ENCODE data around the gene OXSR1.
"Not testable (repeated sequence)": the region's sequence is repeated elsewhere in the genome, so short reads cannot be mapped to it uniquely, and the experiment has no call there.

OXSR1 gene

GRCh38 chr3:38146504-38146903 lies 18.8 kb upstream of the OXSR1 start:
- no peak for DNase-seq

DNA sequence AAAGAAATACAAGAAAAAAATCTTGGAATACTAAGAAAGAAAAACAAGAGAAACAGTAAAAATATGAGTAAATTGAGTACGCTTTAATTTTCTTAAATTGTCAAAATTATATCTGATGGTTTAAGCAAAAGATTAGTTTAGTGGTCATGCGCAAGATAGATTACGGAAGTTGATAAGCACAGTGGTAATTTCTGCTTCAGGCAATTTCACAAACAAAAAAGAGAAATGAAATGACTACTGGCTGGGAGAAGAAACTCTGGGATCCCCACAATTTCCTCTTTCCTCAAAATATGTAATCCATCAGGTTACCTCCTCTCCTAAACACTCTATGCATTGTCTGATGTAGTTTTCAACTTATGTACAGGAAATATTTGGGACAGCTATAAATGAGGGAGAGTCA lies 17.9 kb upstream of the OXSR1 start:
- DNase-seq: no peak

DNA sequence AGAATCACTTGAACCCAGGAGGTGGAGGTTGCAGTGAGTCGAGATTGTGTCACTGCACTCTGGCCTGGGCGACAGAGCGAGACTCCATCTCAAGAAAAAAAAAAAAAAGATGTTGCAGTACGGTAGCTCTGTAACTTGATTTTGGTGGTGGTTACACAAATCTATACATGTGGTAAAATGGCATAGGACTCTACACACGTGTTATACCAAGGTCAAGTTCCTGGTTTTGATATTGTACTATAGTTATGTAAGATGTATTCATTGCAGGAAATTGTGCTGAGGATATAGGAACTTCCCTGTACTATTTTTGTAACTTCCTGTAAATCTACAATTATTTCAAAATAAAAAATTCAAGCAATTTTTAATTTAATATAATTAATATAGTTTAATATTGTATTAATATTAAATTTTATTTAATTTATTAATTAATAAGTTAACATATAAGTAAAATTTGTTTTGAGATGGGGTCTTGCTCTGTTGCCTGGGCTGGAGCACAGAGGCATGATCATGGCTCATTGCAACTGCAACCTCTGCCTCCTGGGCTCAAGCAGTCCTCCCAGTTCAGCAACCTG lies 16.9 kb upstream of the OXSR1 start:
- DNase-seq: no peak

DNA sequence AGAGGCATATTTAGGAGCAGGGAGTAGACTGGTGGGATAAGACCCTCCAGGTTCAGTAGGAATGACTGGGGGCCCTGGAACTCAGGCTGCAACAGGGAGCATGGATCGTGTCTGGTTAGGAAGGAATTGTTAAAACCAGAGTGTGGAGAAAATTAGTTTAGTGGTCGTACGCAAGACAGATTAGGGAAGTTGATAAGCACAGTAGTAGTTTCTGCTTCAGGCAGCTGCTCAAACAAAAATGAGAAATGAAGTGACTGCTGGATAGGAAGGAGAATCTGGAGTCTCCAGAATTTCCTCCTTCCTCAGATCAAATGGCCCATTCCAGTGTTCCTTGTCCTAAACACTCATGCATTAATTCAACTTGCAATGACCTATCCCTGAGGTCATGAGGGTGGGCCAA lies 15.6 kb upstream of the OXSR1 start:
- DNase-seq: no peak

DNA sequence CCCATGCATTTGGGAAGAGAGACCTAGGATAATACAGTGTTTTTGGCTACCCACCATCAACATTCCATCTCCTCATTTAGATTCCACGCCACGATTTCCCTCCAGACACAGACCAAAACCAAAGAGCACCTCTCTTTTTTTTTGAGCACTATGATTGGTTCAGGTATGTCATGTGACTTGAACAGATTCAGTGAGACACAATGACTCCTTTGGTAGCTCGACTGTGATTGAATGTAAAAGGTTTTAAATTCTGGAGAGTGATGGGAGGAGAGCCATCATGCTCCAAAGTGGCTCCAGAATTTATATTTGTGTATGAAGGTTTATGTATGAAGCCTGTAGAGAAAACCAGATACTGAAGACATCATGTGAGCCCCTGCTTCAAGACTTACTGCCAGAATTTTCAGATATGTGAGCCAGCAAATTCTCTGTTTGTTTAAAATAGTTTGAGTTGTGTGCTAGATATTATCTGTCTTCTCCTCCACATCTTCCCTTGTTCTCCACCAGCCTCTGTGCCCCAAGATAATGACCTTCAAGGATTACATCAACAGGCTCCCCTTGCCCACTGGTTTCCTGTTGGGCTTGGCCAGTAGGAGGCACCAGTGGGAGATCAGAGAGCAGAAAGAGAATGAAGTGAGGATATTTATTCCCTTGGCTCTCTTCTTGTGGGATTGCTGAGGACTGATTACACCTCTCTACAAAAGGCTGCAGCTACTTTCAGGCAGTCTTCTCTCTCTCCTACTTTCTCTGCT lies 14.4 kb upstream of the OXSR1 start:
- DNase-seq: no peak

GRCh38 chr3:38151667-38152265 lies 13.6 kb upstream of the OXSR1 start:
- no peak for DNase-seq

DNA sequence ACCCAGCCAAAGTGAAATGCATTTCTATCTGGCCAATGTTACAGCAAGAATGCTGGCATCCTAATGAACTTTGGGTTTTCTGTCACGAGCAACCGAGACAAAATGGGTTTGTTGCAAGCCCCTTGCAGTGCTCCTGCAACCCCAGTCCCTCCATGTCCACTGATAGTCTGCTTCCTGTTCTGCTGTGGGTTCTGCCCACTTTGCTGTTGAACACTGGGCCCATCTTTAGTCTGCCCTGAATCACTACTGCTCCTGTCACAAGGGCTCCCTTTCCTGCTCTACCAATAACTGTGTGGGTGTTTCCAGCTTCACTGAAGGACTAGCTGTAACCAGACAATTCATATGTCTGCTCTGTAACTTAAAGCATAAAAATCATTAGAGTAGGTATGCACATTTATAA lies 12.7 kb upstream of the OXSR1 start:
- no peak for DNase-seq

DNA sequence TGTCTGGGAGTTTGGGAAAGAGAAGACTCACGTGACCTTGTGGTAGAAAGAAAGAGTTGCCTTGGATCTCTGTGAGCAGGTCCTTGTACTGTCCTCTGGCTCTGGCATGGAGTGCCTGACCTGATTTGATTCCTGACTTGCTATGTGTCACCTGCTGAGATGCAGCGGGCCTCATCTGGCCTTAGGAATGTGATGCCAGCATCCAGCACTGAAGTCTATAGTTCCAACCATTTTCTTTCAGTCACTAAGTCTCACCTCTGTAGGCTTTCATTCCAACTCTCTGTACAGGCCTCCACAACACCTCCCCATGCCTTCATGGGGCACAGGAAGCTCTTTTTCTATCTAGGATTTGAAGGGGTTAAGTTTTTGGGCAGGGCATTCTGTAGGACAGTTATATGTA lies 12.1 kb upstream of the OXSR1 start:
- no peak for DNase-seq

DNA sequence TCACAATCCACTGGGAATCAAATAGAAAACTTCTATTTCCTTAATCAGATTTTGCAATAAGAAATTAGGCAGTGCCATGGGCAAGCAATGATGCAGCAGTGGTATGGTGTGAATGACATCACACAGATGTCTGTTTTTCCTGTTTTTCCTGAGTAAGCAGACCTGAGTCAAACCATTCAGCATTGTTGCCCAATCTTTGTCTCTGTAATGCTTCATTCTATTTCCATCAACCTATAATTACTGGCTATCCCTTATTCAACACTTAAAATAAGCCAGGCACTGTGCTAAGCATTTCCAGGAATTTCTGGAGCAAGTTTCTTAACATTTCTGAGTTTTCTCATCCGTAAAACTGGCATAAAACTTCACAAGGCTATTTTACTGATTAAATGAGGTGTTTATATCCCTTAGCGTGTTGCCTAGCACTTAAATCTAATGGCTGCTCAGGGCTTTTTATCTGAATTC lies 11.3 kb upstream of the OXSR1 start:
- no peak for DNase-seq

DNA sequence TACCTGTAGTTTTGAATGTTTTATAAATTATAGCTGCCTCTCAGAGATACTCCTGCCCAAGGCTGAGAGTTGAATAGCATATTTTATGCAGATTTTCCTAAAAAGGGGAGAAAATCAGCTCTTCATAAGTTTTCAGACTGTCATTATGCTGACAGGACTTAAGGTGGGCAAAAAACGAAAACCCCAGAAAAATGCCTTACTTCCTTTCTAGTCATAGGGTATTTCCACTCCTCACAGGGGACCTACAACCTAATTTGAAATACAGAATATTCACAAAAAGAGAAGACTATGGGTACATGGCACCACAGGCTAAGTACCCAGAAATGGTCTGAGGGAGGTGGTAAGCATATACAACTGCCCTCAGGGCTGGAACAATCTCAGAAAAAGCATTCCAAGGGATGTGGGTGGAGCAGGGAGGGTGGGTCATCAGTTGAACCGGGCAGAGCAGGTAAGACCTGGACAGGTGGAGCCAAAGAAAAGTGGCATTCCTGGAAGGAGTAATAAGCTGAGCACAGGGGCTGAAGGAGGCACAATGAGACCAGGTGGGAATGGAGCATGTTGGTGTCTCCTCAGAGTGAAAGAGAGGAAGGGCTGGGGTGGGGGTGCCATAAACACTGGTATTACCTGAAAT lies 10.6 kb upstream of the OXSR1 start:
- no peak for DNase-seq

DNA sequence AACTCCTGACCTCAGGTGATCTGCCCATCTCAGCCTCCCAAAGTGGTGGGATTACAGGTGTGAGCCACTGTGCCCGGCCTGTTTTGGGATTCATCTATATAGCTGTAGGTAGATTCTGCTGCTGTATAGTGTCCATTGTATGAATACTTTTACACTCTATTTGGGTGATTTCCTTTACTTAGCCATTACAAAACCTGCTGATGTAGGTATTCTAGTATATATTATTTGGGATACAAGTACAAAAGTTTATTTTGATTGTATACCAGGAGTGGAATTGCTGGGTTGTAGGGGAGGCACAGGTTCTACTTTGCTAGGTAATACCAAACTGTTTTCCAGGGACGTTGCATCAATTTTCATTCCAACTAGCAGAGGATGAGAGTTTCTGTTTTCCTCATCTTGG lies 9.5 kb upstream of the OXSR1 start:
- no peak for DNase-seq

DNA sequence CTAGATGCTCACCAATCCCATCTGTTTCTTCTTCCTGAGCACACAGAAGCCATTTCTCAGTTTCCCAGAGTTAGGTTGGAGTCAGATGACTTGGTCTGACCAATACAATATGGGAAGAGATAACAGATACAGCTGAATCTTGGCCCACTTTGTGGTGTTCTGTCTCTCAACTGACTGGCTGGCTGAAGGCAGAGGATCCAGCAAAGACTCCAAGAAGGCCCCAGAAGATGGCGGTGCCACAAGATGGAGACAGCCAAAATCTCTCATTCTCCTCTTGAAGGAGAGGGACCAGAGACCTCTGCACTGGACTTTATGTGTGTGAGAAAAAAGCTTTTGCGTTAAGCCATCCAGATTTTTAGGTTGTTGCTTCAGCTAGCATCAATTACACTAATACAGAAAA lies 8.2 kb upstream of the OXSR1 start:
- no peak for DNase-seq

GRCh38 chr3:38157595-38157994 lies 7.7 kb upstream of the OXSR1 start:
- no peak for DNase-seq

- DNase-seq: no peak
Measured at GRCh38 chr3:38158472-38158871, 6.9 kb upstream of the OXSR1 start.

DNA sequence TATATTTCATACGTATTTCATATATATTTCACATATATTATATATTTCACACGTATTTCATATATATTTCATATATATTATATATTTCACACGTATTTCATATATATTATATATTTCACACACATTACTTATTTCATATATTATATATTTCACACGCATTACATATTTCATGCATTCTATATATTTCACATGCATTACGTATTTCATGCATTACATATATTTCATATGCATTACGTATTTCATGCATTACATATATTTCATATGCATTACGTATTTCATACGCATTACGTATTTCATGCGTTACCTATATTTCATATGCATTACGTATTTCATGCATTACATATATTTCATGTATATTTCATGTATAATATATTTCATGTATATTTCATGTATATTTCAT lies 4.6 kb upstream of the OXSR1 start:
- not testable (repeated sequence) for DNase-seq

- peak; percentile 11 for DNase-seq
Measured at GRCh38 chr3:38163117-38163840, 2.1 kb upstream of the OXSR1 start.

DNA sequence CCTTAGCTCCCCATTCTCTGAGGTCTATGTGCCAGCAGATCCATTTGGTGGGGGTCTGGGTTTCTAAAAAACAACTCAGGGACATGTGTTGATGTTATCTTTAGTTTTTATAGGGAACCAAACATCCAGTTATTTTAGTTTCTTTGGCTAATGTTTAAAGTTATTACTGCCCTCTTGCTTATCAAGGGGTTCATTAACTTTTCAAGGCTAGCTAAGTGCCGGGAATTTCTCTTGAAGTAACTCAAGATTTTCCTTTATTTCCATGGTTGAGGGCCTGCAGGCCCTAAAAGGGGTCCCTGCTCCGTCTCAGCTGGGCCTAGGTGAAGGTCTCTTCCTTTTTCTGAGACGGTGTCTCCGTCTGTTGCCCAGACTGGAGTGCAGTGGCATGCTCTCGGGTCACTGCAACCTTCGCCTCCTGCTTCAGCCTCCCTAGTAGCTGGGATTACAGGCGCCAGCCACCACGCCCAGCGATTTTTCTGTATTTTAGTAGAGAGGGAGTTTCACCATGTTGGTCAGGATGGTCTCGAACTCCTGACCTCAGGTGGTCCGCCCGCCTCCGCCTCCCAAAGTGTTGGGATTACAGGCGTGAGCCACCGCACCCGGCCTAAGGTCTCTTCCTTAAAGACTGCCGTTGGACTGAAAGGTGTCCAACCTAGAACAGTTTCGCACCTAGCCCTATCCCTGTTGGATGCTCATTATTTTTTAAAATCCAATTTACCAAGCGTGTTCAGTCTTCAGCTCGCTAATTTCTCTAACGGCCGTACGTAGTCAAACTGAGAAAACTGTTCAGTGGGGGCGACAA lies 1.3 kb upstream of the OXSR1 start:
- DNase-seq: no peak

- DNase-seq: no peak
Measured at GRCh38 chr3:38164643-38164951, 740 bp upstream of the OXSR1 start.

GRCh38 chr3:38165722-38166387 lies 518 bp downstream of the OXSR1 start:
- DNase-seq: no peak

DNA sequence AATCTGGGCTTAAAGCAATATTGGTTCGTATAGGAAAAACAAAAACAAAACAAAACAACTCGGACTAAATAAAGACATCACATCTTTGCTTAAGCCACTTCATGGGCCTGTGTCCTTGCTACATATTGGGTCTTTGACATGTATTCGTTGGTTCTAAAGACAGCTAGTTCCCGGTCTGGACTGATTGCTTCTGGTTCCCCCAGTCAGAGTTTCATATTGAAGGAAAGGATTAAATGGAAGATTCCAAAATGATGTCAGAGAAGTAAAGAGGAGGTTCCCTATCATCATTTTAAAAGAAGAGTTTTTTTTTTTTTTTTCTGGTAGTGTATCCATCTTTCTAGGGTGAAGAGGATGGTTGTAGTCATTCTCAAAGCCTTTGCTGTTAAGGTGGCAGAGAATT lies 2.3 kb downstream of the OXSR1 start:
- no peak for DNase-seq

GRCh38 chr3:38168151-38169026 lies 3.1 kb downstream of the OXSR1 start:
- no peak for DNase-seq
